ENCODE results near the gene TBC1D20. TPM values are rescaled to one million over a fixed set of nuclear protein-coding genes. Genes with fewer than 3 reads are reported as not detected.

Gene TBC1D20
- total RNA-seq, 2 experiments from 2014 or later, result 27.0 to 28.1 TPM

- ChIA-PET CTCF (no interaction called here), POLR2A (interaction anchor here (0.6 kb wide), 1 partner anchor 27 kb away, joined by 3 read pairs; no protein-coding TSS in a partner anchor)
- Mint-ChIP-seq H3K4me1 (peaks cover 19% of the 10 kb centered on the region), H3K4me3 (no peak overlapping the region), H3K27me3 (no peaks in the 10 kb centered on the region), H3K9me3 (no peaks in the 10 kb centered on the region), H3K36me3 (ENCODE audit: low read depth) (peaks cover 62% of the 10 kb centered on the region), H3K27ac (no peak overlapping the region)
- no peak for DNase-seq
Observed at GRCh38 chr20:419556-420165, 42.7 kb downstream of the TBC1D20 start.

- Mint-ChIP-seq H3K27ac (no peak overlapping the region), H3K4me3 (no peak overlapping the region), H3K4me1 (peaks cover 16% of the 10 kb centered on the region), H3K27me3 (no peaks in the 10 kb centered on the region), H3K36me3 (ENCODE audit: low read depth) (peaks cover 56% of the 10 kb centered on the region), H3K9me3 (no peaks in the 10 kb centered on the region)
- POLR2A ChIA-PET, result no interaction called here
- CTCF ChIA-PET, result no interaction called here
- DNase-seq, result no peak
Observed at GRCh38 chr20:418858-419365, 43.4 kb downstream of the TBC1D20 start.

GRCh38 chr20:417801-418342, 44.5 kb downstream of the TBC1D20 start:
- peaks cover 58% of the 10 kb centered on the region for H3K36me3 Mint-ChIP-seq (ENCODE audit: low read depth)
- no peak overlapping the region for H3K4me3 Mint-ChIP-seq
- POLR2A ChIA-PET, result no interaction called here

GRCh38 chr20:416950-417800, 45.2 kb downstream of the TBC1D20 start:
- CTCF ChIA-PET, result no interaction called here

More at GRCh38 chr20:417801-418342, 44.5 kb downstream of the TBC1D20 start:
- Mint-ChIP-seq H3K27me3 (no peaks in the 10 kb centered on the region), H3K27ac (no peak overlapping the region), H3K4me1 (peaks cover 26% of the 10 kb centered on the region), H3K9me3 (no peaks in the 10 kb centered on the region)
- no peak for DNase-seq
- CTCF ChIA-PET, result no interaction called here

GRCh38 chr20:415820-416322, 46.5 kb downstream of the TBC1D20 start:
- Mint-ChIP-seq H3K9me3 (no peaks in the 10 kb centered on the region), H3K36me3 (ENCODE audit: low read depth) (peaks cover 62% of the 10 kb centered on the region), H3K27ac (no peak overlapping the region), H3K4me3 (no peak overlapping the region), H3K27me3 (no peaks in the 10 kb centered on the region), H3K4me1 (peaks cover 39% of the 10 kb centered on the region)
- DNase-seq, result no peak
- ChIA-PET POLR2A (no interaction called here), CTCF (no interaction called here)

More at GRCh38 chr20:416950-417800, 45.2 kb downstream of the TBC1D20 start:
- H3K27ac Mint-ChIP-seq, result no peak overlapping the region
- POLR2A ChIA-PET, result no interaction called here
- peaks cover 63% of the 10 kb centered on the region for H3K36me3 Mint-ChIP-seq (ENCODE audit: low read depth)
- no peaks in the 10 kb centered on the region for H3K9me3 Mint-ChIP-seq
- no peak for DNase-seq
- H3K4me1 Mint-ChIP-seq, result peaks cover 30% of the 10 kb centered on the region
- H3K4me3 Mint-ChIP-seq, result no peak overlapping the region
- H3K27me3 Mint-ChIP-seq, result no peaks in the 10 kb centered on the region

GRCh38 chr20:414161-414560, 48.2 kb downstream of the TBC1D20 start:
- Mint-ChIP-seq H3K4me3 (no peak overlapping the region), H3K9me3 (no peaks in the 10 kb centered on the region), H3K4me1 (peaks cover 56% of the 10 kb centered on the region), H3K27me3 (no peaks in the 10 kb centered on the region), H3K36me3 (ENCODE audit: low read depth) (peaks cover 72% of the 10 kb centered on the region), H3K27ac (no peak overlapping the region)
- ChIA-PET CTCF (interaction anchor here (1.1 kb wide), 1 partner anchor 52 kb away, joined by 3 read pairs; no protein-coding TSS in a partner anchor), POLR2A (interaction anchor here (1.4 kb wide), 1 partner anchor 23 kb away, joined by 5 read pairs; no protein-coding TSS in a partner anchor)
- no peak for DNase-seq

GRCh38 chr20:412081-412480, 50.3 kb downstream of the TBC1D20 start:
- Mint-ChIP-seq H3K4me3 (no peak overlapping the region), H3K9me3 (no peaks in the 10 kb centered on the region), H3K27me3 (no peaks in the 10 kb centered on the region), H3K4me1 (peaks cover 60% of the 10 kb centered on the region), H3K27ac (no peak overlapping the region), H3K36me3 (ENCODE audit: low read depth) (peaks cover 70% of the 10 kb centered on the region)
- ChIA-PET POLR2A (no interaction called here), CTCF (no interaction called here)
- DNase-seq, result no peak

- POLR2A ChIA-PET, result interaction anchor here (0.9 to 1.8 kb wide), 7 partner anchors 11 to 50 kb away, joined by 3 to 14 read pairs (median 5); partner anchors contain the start of gene TRIB3
- Mint-ChIP-seq H3K27me3 (no peaks in the 10 kb centered on the region), H3K4me3 (peak overlapping the region; percentile 97), H3K27ac (peak overlapping the region; percentile 86), H3K4me1 (peaks cover 57% of the 10 kb centered on the region), H3K36me3 (ENCODE audit: low read depth) (peaks cover 54% of the 10 kb centered on the region), H3K9me3 (no peaks in the 10 kb centered on the region)
- peak; percentile 35 for DNase-seq
- CTCF ChIA-PET, result interaction anchor here (1.0 kb wide), 1 partner anchor 69 kb away, joined by 3 read pairs; no protein-coding TSS in a partner anchor
Observed at GRCh38 chr20:409697-410559, 52.4 kb downstream of the TBC1D20 start.

GRCh38 chr20:408843-409696, 53.3 kb downstream of the TBC1D20 start:
- H3K4me3 Mint-ChIP-seq, result peak overlapping the region; percentile 97
- H3K9me3 Mint-ChIP-seq, result no peaks in the 10 kb centered on the region
- ChIA-PET CTCF (interaction anchor here (1.0 kb wide), 1 partner anchor 69 kb away, joined by 3 read pairs; no protein-coding TSS in a partner anchor), POLR2A (interaction anchor here (0.9 to 1.8 kb wide), 7 partner anchors 12 to 51 kb away, joined by 3 to 14 read pairs (median 5); partner anchors contain the start of gene TRIB3)
- peaks cover 55% of the 10 kb centered on the region for H3K4me1 Mint-ChIP-seq
- H3K27me3 Mint-ChIP-seq, result no peaks in the 10 kb centered on the region
- peak overlapping the region; percentile 86 for H3K27ac Mint-ChIP-seq
- DNase-seq, result peak; percentile 38
- H3K36me3 Mint-ChIP-seq (ENCODE audit: low read depth), result peaks cover 54% of the 10 kb centered on the region

- Mint-ChIP-seq H3K27ac (peak within 1 kb of the TSS; percentile 86), H3K36me3 (ENCODE audit: low read depth) (peaks cover 46% of the 10 kb centered on the region), H3K4me3 (peak within 1 kb of the TSS; percentile 97), H3K27me3 (no peaks in the 10 kb centered on the region), H3K9me3 (peaks cover 4% of the 10 kb centered on the region), H3K4me1 (peaks cover 52% of the 10 kb centered on the region)
- DNase-seq, result peak; percentile 90
- CTCF ChIA-PET, result interaction anchor here (0.6 to 1.4 kb wide), 12 partner anchors 25 to 265 kb away, joined by 3 to 7 read pairs (median 3); partner anchors contain the start of gene TRIB3
- POLR2A ChIA-PET, result interaction anchor here (0.6 to 1.6 kb wide), 19 partner anchors 14 to 137 kb away, joined by 3 to 17 read pairs (median 4); partner anchors contain the start of genes CSNK2A1, TBC1D20, TRIB3 and ZCCHC3
Observed at GRCh38 chr20:407953-408842, 54.1 kb downstream of the TBC1D20 start, which contains the start of gene RBCK1. Gene RBCK1 (plus strand): TSS chr20:408299. CDS start chr20:408758, 459 bp downstream.
